Gastrocnemius medialis (tissue), 4 donors: Measurements from ENCODE around the gene RYK.

Experiments
- POLR2A ChIP-seq, 2 donors: fragments of 450-650 bp; IDR thresholded peaks; one replicate each; pipeline ENCODE4 v1.6.1; 2017; ENCODE audit warnings: antibody characterized with exemption in 2 of 2, mild to moderate bottlenecking in 2 of 2, moderate library complexity in 2 of 2
- TF ChIP-seq, protein P1 (sequence below), 5 experiments: fragments of 450-650 bp in 3 of 5; fragments of 200-600 bp in 2 of 5; sonication (generic) in 2 of 5; IDR thresholded peaks in 4 of 5; conservative IDR thresholded peaks in 1 of 5; 1 replicate in 4 of 5; 2 replicates in 1 of 5; pipeline ENCODE4 v1.5.1; 2016 to 2019; ENCODE audit warnings: antibody characterized with exemption in 5 of 5, mild to moderate bottlenecking in 3 of 5, moderate library complexity in 3 of 5

DNA sequence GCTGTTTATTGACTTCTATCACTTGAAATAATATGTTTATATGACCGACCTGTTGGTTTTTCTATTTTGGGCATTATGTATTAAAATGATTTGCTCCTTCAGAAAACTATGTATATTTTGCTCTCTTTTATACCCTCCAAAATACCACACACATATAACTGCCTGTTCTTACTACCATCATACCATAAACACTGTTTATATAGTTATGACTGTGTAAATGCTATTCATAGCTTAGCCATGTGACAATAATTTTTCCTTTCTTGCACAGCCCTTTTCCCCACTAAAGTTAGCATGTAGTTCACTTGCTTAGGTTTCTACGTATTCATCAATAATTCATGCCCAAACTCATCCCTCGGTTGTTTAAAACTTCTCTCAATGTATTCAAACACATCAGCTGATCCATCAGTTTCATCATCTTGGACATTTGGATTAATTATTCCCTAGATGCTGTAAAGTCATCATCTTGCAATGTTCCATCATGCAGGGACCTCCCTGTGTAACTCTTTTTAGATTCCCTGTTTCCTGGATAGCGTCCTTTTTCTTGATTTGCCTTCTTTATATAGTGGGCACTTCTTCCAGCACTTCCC, 8.2 kb upstream of the RYK start:
- TF ChIP-seq, protein P1, sequence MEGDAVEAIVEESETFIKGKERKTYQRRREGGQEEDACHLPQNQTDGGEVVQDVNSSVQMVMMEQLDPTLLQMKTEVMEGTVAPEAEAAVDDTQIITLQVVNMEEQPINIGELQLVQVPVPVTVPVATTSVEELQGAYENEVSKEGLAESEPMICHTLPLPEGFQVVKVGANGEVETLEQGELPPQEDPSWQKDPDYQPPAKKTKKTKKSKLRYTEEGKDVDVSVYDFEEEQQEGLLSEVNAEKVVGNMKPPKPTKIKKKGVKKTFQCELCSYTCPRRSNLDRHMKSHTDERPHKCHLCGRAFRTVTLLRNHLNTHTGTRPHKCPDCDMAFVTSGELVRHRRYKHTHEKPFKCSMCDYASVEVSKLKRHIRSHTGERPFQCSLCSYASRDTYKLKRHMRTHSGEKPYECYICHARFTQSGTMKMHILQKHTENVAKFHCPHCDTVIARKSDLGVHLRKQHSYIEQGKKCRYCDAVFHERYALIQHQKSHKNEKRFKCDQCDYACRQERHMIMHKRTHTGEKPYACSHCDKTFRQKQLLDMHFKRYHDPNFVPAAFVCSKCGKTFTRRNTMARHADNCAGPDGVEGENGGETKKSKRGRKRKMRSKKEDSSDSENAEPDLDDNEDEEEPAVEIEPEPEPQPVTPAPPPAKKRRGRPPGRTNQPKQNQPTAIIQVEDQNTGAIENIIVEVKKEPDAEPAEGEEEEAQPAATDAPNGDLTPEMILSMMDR (IDR thresholded peaks at IDR 0.05 in 4 of 5, conservative IDR thresholded peaks at IDR 0.05 in 1 of 5) = no peak
- no peak for TF ChIP-seq POLR2A (IDR thresholded peaks at IDR 0.05)
